ENCODE data around the gene NUB1. TPM values are rescaled to one million over a fixed set of nuclear protein-coding genes. Genes with fewer than 3 reads are reported as not detected.

Gene NUB1
- polyA plus RNA-seq, 4 donors = 73.1 to 88.6 (median 83.1) TPM

GRCh38 chr7:151386301-151387160 lies 44.9 kb downstream of the NUB1 start:
- DNase-seq (ENCODE audit: low read depth in 4 of 4, low spot score in 2 of 4) = no peak

- DNase-seq (ENCODE audit: low read depth in 4 of 4, low spot score in 2 of 4) = no peak
Measured at GRCh38 chr7:151387161-151388006, 45.8 kb downstream of the NUB1 start.

DNA sequence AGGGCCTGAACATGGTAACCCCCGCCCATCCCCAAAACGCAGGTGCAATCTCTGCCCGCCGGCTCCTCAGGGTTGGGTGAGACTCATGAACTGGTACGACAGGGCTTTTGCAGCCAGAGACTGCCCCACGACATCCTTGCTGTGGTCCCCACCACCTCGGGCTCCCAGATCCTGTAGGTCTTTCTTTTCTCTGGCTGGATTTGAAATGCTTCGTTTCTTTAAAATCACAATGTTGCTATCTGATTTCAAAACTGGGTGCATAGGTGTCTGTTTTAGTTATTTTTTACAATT lies 46.3 kb downstream of the NUB1 start:
- no peak for DNase-seq (ENCODE audit: low read depth in 4 of 4, low spot score in 2 of 4)

- no peak for DNase-seq (ENCODE audit: low read depth in 4 of 4, low spot score in 2 of 4)
Measured at GRCh38 chr7:151388430-151388829, 46.8 kb downstream of the NUB1 start.

DNA sequence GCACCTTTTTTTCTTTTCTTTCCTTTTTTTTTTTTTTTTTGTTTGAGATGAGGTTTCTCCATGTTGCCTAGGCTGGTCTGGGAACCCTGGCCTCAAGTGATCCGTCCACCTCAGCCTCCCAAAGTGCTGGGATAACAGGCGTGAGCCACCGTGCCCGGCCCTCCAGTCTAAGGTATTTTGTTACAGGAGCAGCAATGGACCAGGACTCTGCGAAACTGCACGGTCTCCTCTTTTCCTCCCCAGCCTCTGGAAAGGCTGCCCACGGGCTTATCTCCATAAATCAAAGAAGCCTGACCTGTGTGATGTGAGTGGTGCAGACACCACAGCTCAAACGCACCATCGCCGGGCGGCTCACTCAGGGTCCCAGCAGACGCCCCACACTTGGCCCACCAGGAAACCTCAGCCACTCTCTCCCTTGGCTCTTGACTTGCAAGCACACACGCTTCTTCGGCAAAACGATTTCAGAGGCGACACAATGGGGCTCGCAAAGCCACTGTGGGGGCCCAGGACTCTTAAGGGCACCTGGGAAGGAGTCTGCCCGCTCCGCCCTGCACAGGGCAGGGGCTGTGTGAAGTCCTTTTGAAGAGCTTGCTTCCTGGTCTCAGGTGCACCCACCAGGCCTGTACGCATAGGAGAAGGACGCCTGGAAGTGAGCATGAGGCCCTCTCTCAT lies 47.6 kb downstream of the NUB1 start:
- DNase-seq (ENCODE audit: low read depth in 4 of 4, low spot score in 2 of 4) = no peak

DNA sequence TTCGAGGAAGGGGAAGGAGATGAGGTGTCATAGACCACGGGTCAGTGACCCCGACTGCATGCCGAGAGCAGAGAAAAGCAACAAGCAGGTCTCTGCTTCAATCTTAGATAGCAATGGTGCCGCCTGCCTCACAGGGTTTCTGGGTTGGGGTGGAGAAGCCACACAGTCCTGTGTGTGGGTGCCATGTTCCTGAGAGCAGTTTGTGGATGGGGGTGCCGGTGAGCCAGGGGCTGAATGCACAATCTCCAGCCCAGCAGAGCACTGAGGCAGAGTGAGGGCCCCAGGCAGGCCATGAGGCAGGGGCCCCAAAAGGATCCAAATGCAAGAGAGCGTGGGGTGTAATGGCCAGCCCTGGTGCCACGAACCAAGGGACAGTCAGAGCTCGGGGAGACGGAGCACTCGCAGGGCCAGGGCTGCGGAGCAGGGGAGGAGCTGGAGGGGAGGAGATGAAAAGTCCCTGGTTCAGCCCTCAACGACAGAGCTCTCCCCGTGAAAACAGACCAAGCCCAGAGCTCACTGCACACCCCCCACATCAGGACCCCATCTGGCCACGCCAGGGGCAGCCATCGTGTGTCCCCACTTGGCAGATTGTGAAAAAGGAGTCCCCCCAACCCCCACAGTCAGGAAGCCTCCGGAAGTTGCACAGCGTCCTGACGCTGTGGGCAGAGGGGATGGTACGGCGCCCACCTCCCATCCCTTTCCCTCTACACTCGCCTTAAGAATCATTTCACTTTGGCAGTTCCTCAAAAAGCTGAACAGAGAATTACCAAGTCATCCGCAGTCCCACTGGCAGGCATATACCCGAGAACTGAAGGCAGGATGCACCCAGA lies 48.4 kb downstream of the NUB1 start:
- no peak for DNase-seq (ENCODE audit: low read depth in 4 of 4, low spot score in 2 of 4)

GRCh38 chr7:151390598-151391357 lies 49.2 kb downstream of the NUB1 start:
- DNase-seq (ENCODE audit: low read depth in 4 of 4, low spot score in 2 of 4) = no peak

DNA sequence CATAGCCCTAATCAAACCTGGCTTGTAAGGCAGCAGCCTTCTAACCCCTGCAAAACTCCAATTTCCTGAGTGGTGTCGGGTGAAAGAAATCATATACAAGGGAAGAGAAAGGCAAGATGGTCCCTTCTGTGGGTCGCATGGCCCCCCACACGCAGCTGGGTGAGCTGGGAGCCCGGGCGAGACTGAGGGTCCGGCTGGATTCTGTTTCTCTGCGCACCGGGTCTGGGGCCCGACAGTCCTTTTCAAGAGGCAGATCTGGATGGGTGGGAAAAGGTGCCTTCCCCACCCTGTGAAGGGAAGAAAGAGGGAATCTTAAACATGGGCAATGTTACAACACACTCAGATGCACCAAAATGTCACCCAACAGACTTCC lies 49.7 kb downstream of the NUB1 start:
- no peak for DNase-seq (ENCODE audit: low read depth in 4 of 4, low spot score in 2 of 4)

DNA sequence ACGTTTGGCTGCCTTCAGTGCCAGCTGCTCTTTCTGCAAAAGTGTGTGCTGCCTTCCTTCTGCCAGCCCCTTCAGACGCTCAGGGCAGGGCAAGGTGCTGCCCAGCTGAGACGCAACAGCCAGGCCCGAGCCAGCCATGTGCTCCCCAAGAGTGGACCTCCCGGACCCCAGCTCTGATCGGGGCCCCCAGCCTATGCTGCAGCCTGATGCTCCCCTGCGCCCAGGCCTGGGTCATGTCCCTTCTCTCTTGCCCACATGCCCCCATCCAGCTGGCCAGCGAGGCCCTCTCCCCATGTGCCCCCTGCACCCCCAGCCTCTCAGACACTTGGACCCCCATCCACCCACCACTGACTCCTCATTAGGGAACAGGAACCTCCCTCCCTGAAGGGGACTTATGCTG lies 50.4 kb downstream of the NUB1 start:
- DNase-seq (ENCODE audit: low read depth in 4 of 4, low spot score in 2 of 4) = no peak

- DNase-seq (ENCODE audit: low read depth in 4 of 4, low spot score in 2 of 4) = no peak
Measured at GRCh38 chr7:151392426-151392825, 50.8 kb downstream of the NUB1 start.

DNA sequence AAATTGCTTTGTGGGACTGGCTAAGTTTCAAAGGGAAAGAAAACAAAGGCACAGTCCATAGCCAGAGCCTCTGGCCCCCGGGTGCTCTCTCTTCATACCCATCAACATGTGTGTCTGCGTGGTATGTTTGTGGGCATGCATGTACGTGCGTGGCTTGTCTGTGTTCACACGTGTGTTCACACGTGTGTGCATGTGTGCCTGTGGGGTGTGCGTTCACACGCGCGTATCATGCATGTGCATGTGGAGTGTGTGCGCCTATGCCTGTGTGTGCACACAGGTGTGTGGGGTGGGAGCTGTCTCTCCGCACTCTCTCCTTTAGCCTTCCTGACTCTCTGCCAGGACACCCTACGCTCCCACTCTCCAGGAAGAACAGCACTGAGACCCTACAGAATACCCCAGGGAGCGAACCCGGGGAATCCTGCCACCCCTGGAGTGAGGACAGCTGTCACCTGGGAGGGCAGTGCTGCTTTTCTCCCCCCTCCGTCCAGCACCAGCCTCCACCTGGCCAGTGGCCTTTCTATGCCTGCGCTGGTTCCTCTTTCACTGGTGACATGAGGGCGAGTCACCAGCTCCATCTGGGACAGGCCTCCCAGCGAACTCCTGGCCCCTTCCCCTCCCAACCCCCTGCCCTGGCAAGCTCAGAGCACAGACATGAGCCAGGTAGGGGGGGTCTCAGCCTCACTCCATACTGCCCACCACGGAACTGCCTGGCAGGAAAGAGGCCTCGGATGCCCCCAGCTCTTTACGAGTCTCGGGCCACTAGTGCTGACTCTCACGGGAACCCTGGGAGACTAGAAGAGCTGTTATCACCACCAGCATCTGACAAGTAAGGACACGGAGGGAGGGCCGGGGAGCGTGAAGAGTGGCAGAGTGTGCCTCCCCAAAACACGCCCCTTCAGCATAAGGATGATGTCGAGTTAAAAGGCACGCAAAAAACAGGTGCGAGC lies 51.7 kb downstream of the NUB1 start:
- no peak for DNase-seq (ENCODE audit: low read depth in 4 of 4, low spot score in 2 of 4)

DNA sequence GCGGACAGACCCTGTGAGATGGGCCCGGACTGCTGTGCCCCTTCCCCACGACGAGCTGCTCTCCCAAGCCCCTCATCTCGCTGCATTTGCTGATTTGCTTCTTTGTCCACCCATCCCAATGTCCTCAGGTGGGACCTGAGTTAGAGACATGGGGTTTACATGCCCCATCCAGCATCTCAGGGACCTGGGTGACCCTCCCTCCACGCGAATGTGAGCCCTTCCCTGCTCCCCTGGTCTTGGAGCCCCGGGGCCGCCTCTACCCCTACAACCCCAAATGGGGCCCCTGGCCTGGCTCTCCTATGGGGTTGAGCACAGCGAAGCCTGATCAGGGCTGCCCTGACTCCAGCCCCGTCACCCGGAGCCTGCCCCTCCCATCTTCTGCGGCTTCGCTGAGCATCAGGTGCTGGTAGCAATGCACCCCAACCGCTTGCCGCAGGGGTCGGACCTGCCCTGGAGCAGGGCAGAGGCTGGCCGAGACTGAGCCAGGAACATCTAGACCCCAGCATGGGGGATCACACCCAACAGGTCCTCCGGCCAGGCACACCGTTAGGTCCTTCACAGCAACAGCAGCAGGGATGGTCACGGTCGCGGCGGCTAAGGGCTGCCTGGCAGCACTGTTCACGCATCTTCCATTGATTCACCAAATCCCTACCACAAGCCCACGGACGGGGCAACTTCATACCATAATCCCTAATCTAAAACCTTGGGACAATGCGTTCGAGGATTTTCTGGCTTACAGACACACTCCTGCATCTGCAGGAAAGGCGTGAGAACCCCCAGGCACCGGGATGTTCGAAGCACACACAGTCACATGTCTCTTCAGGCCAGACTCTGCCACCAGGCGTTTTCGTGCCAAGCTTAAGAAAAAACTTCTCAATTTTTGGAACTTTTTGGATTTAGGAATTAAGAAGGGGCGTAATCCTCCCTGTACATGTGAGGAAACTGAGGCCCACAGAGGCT lies 52.7 kb downstream of the NUB1 start:
- DNase-seq (ENCODE audit: low read depth in 4 of 4, low spot score in 2 of 4) = no peak

DNA sequence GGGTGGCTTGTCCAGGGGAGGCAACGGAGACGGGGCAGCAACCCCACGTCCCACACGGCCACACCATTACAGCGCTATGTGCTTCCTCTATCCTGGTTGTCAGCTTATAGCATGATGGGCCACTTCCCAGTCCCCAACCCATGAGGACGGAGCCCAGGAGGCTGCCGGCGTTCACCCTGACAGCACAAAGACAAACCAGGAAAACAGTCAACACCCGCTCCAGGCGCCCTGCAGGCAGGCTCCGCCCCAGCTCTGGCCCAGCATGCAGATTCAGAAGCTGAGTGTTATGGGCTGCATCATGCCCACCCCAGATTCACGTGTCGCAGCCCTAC lies 53.4 kb downstream of the NUB1 start:
- no peak for DNase-seq (ENCODE audit: low read depth in 4 of 4, low spot score in 2 of 4)

- DNase-seq (ENCODE audit: low read depth in 4 of 4, low spot score in 2 of 4) = no peak
Measured at GRCh38 chr7:151396328-151396970, 54.8 kb downstream of the NUB1 start.

DNA sequence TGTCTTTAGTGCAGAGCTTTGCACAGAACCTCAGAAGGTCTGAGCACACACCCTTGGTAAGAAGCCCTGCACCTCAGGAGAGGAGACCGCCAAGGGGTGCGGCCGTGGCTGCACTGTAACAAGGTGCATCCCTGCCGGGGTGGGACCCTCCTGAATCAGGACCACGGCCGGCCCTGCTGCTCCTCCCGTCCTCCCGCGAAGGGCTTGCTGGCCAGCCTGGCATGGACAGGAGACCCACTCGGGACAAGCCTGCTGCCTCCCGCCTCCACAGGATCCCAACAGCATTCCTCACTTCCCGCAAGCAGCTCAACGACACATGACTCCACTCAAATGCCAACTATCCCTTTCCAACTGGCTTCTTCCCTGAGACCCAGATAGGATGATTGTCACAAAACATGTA lies 55.4 kb downstream of the NUB1 start:
- no peak for DNase-seq (ENCODE audit: low read depth in 4 of 4, low spot score in 2 of 4)

DNA sequence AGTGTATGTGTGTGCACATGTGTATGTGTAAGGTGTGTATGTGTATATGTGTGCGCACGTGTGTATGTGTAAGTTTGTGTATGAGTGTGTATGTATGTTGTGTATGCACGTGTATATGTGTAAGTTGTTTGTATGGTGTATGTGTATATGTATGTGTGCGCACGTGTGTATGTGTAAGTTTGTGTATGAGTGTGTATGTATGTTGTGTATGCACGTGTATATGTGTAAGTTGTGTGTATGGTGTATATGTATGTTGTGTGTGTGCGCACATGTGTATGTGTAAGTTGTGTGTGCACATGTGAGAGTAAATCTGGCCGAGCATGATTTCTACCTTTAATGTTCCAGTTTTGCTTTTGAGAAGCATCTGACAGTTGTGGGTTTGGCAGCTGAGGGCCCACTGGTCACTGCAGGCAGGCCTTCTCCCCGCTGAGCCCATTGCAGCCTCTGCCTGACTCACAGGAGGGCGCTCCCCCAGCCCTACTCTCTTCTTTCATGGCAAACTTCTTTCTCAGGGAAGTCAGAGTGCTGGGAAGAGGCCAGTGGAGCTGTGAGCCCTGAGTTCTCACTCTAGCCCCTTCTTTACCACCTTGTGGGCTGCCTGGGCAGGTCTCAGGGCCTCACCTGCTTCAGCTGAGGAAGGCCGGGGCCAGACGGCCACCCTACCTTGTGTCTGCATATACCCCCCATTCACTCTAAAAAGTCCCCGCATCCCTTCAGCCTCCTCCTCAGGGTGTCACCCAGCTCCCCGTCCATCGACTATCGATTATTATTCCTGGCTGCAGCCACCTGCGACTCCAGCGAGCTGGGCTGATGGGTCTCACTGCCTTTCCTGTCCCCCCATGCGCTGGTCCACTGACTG lies 57.1 kb downstream of the NUB1 start:
- no peak for DNase-seq (ENCODE audit: low read depth in 4 of 4, low spot score in 2 of 4)

DNA sequence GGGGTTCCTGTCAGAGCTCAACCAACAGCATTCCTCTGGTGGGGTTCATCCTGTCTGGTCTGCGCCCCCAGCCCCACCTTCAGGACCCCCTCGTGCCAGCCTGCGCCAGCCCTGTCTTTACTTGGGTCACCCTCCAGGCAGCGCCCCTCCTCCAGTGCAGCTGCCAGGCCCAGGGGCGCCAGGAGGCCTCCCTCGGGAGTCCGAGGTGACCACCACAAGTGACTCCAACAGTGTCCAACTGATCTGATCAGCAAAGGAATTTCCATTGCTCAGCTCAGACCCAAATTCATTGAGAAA lies 57.6 kb downstream of the NUB1 start:
- DNase-seq (ENCODE audit: low read depth in 4 of 4, low spot score in 2 of 4) = no peak
